Tibial artery (tissue), 4 donors: ENCODE results near the gene MRPL43.

ENCODE experiments used
- DNase-seq, 2 donors: peaks; one replicate each; pipeline ENCODE4 v3.0.0-alpha.2; 2019
- H3K27ac ChIP-seq, 2 donors: fragments of 200-600 bp; sonication (generic) in 1 of 2; 1 replicate in 1 of 2; 2 replicates in 1 of 2; pipeline ENCODE4 v1.5.1; 2018 to 2019; ENCODE audit warnings: mild to moderate bottlenecking in 1 of 2
- H3K27me3 ChIP-seq, 2 donors: fragments of 200-600 bp; sonication (generic) in 1 of 2; one replicate each; pipeline versions ENCODE4 v1.5.1 to v1.6.0; 2016 to 2019
- H3K36me3 ChIP-seq, 3 donors: fragments of 200-600 bp; sonication (generic) in 2 of 3; one replicate each; pipeline ENCODE4 v1.5.1; 2016 to 2019; ENCODE audit warnings: mild to moderate bottlenecking in 2 of 3
- H3K4me1 ChIP-seq, 4 donors: fragments of 200-600 bp; sonication (generic) in 2 of 4; 1 replicate in 3 of 4; 2 replicates in 1 of 4; pipeline ENCODE4 v1.5.1; 2016 to 2019
- H3K4me3 ChIP-seq, 2 donors: fragments of 200-600 bp; sonication (generic) in 1 of 2; 1 replicate in 1 of 2; 2 replicates in 1 of 2; pipeline ENCODE4 v1.5.1; 2018 to 2019; ENCODE audit warnings: mild to moderate bottlenecking in 2 of 2
- H3K9me3 ChIP-seq, 3 donors: fragments of 200-600 bp; sonication (generic) in 1 of 3; one replicate each; pipeline ENCODE4 v1.5.1; 2016 to 2019
- CTCF ChIP-seq, 2 experiments: fragments of 200-600 bp in 1 of 2; fragments of 450-650 bp in 1 of 2; IDR thresholded peaks; one replicate each; pipeline ENCODE4 v1.5.1; 2017 to 2019; ENCODE audit warnings: antibody characterized with exemption in 2 of 2, mild to moderate bottlenecking in 1 of 2, moderate library complexity in 1 of 2
- intact Hi-C: fragments of 100-400 bp; cut with DNase I; formaldehyde crosslinking; loops from one replicate; pipeline ENCODE4 v1.15.0; 2023; ENCODE audit warnings: low total_unique reads

Gene MRPL43

DNA sequence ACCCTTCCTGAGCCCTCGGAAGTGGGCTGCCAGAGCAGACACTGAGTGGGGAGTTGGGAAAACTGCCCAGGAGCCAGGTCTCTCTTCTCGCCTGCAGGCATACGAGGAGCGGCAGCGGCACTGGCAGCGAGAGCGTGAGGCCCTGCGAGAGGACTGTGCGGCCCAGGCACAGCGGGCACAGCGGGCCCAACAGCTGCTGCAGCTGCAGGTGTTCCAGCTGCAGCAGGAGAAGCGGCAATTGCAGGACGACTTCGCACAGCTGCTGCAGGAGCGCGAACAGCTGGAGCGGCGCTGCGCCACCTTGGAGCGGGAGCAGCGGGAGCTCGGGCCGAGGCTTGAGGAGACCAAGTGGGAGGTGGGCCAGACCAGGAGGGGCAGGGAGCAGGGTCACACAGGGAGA is 18.1 kb upstream of the MRPL43 start:
- no peak for DNase-seq
- H3K9me3 ChIP-seq, result no peaks in the 10 kb centered on the region
- H3K4me3 ChIP-seq, result no peak overlapping the region
- peaks cover 42 to 52% (median 45%) of the 10 kb centered on the region in 3 donors for H3K36me3 ChIP-seq
- H3K4me1 ChIP-seq, result peaks cover 0 to 45% (median 38%) of the 10 kb centered on the region in 4 donors
- H3K27me3 ChIP-seq, result no peaks in the 10 kb centered on the region
- no peak overlapping the region for H3K27ac ChIP-seq
- intact Hi-C loops, result no loop called here
- no peak for TF ChIP-seq CTCF (IDR thresholded peaks at IDR 0.05)

DNA sequence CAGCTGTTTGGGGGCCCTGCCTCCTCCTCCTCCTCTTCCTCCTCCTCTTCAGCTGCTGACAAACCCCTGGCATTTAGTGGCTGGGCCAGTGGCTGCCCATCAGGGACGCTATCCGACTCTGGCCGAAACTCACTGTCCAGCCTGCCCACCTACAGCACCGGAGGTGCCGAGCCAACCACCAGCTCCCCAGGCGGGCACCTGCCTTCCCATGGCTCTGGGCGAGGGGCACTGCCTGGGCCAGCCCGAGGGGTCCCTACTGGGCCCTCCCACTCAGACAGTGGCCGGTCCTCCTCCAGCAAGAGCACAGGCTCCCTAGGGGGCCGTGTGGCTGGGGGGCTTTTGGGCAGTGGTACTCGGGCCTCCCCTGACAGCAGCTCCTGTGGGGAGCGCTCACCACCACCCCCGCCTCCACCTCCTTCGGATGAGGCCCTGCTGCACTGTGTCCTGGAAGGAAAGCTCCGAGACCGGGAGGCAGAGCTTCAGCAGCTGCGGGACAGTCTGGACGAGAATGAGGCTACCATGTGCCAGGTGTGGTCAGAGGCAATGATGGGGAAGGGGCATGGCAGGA is 16.4 kb upstream of the MRPL43 start:
- Histone ChIP-seq H3K36me3 (peaks cover 42 to 52% (median 45%) of the 10 kb centered on the region in 3 donors), H3K27me3 (no peaks in the 10 kb centered on the region), H3K9me3 (no peaks in the 10 kb centered on the region), H3K4me1 (peaks cover 0 to 48% (median 39%) of the 10 kb centered on the region in 4 donors), H3K27ac (peak overlapping the region; percentile 99 to 100), H3K4me3 (no peak overlapping the region)
- no peak for DNase-seq
- no peak for TF ChIP-seq CTCF (IDR thresholded peaks at IDR 0.05)
- intact Hi-C loops, result no loop called here

DNA sequence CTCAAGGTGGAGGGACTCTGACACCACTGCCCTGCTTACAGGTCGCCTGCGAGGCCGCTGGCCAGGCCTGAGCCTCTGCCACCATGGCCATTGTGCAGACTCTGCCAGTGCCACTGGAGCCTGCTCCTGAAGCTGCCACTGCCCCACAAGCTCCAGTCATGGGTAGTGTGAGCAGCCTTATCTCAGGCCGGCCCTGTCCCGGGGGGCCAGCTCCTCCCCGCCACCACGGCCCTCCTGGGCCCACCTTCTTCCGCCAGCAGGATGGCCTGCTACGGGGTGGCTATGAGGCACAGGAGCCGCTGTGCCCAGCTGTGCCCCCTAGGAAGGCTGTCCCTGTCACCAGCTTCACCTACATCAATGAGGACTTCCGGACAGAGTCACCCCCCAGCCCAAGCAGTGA is 15.2 kb upstream of the MRPL43 start:
- Histone ChIP-seq H3K4me1 (peaks cover 0 to 47% (median 37%) of the 10 kb centered on the region in 4 donors), H3K27ac (peak overlapping the region; percentile 99 to 100), H3K9me3 (no peaks in the 10 kb centered on the region), H3K27me3 (no peaks in the 10 kb centered on the region), H3K4me3 (peak overlapping the region in 1 of 2 donors; percentile 73), H3K36me3 (peaks cover 41 to 51% (median 45%) of the 10 kb centered on the region in 3 donors)
- no peak for TF ChIP-seq CTCF (IDR thresholded peaks at IDR 0.05)
- intact Hi-C loops, result no loop called here
- DNase-seq, result no peak

DNA sequence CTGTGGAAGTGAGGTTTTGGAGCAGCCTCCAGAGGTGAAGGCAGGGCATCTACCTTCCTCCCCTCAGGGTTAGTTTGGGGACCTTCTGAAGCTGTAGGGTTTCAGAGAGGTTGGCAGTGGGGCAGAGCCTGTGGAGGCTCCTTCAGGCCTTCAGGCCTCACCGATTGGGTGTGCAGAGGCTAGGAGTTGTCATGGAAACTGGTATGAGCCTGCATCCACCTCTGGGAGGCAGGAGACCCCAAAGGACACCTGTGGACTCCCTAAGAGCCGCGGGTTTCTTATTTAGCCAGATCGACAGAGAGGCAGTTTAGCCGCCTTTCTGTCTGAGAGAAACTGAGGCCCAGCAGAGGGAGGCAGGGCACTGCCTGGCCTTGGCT is 14.3 kb upstream of the MRPL43 start:
- Histone ChIP-seq H3K27ac (peak overlapping the region; percentile 99 to 100), H3K4me3 (peak overlapping the region; percentile 73 to 79), H3K27me3 (no peaks in the 10 kb centered on the region), H3K36me3 (peaks cover 33 to 43% (median 41%) of the 10 kb centered on the region in 3 donors), H3K4me1 (peaks cover 0 to 50% (median 37%) of the 10 kb centered on the region in 4 donors), H3K9me3 (no peaks in the 10 kb centered on the region)
- TF ChIP-seq CTCF (IDR thresholded peaks at IDR 0.05), result no peak
- DNase-seq, result no peak
- intact Hi-C loops, result no loop called here

GRCh38 chr10:101000915-101001658 is 13.8 kb upstream of the MRPL43 start:
- no peaks in the 10 kb centered on the region for H3K27me3 ChIP-seq
- H3K9me3 ChIP-seq, result no peaks in the 10 kb centered on the region
- TF ChIP-seq CTCF (IDR thresholded peaks at IDR 0.05), result no peak
- intact Hi-C loops, result no loop called here
- peak; percentile 96 to 97 for DNase-seq
- H3K36me3 ChIP-seq, result peaks cover 27 to 37% (median 36%) of the 10 kb centered on the region in 3 donors
- peaks cover 0 to 55% (median 42%) of the 10 kb centered on the region in 4 donors for H3K4me1 ChIP-seq
- peak overlapping the region; percentile 73 to 79 for H3K4me3 ChIP-seq
- peak overlapping the region; percentile 99 to 100 for H3K27ac ChIP-seq
